Dedifferentiated amniotic fluid mesenchymal stem cell (primary cell): Measurements from ENCODE around the gene CALU.

Source experiments
- DNase-seq: peaks from one replicate; pipeline ENCODE4 v3.0.0-alpha.2; 2016; ENCODE audit errors: extremely low spot score

Gene CALU

DNA sequence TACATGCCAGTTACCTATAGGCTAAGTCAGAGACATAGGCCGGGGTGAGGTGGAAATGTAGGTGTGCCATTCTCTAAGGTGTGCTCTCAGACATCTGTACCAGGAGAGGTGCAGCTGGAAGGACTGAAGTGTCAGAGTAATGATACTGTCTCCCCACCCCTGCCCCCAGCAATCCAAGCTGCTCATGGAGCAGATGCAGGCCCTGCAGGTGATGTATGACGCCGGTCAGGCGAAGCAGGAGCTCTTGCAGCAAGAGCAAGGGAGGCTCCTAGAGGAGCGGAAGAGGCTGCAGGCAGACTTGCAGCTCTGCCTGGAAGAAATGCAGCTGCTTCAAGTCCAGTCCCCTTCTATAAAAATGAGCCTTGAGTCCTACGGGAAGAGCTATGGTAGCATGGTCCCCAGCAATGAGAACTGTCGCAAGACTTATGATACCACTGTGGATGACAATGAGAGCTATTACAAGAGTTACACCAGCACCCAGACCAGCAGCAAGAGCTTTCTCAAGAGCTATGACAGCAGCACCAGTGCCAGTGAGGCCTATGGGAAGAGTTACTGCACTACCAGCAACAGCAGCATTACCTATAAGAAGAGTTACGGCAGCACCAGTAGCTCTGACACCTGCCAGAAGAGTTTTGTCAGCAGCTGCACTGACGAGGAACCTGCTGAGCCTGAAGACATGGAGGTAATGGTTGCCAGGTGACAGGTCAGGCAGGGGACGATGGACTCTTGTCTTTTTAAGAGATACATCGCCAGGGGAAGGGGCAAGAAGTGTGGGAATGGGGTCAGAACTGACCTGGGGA is 72.7 kb downstream of the CALU start:
- no peak for DNase-seq

GRCh38 chr7:128812514-128813168 is 73.5 kb downstream of the CALU start:
- no peak for DNase-seq

DNA sequence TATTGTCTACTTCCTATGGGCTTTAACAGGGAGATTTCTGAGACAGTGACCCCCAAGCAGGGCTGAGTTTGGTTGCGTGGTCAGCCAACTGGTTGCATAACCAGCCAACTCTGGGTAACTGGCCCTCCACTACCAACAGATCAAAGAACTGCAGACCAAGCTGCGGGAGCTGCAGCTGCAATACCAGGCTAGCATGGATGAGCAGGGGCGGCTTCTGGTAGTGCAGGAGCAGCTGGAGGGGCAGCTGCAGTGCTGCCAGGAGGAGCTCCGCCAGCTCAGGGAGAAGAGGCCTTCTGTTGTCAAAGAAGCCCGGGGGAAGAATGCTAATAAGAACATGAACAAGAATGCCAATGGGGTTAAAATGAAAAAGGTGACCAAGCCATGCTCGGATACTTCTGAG is 75.3 kb downstream of the CALU start:
- DNase-seq, result no peak

DNA sequence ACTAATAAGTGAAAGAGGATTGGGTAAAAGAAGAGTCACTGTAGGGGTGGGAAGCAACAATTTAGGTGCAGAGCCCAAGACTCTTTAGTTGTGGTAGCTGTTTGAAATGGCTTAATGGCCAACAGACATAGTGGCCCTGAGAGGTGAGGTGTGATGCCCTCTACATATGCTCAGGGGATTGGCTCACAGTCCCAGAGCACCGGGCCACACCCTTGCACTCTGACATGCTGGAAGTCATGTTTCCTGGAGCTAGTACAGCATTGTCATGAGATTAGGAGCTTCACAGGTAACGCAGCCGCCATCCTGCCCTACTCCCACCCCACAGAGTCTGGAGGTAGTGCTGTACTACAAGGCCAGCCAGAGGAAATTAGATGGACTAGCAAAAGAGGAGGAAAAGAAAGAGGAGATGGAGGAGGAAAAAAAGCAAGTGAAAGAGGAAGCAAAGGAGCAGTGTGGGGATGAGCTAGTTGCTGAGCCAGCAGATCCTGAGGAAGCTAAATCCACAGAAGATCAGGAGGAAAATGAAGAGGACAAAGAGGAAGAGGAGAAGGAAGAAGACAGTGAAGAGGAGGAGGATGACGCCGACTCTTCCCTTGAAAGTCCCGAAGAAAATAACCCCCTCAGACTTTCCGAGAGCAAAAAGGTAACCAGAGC is 76.3 kb downstream of the CALU start:
- no peak for DNase-seq

GRCh38 chr7:128818694-128819093 is 79.5 kb downstream of the CALU start:
- DNase-seq, result no peak
